Nephron progenitor cell (in vitro differentiated cells): ENCODE results near the gene BRCA2.

ENCODE experiments used
- DNase-seq: peaks from one replicate; pipeline ENCODE4 v3.0.0; 2021
- H3K27ac Mint-ChIP-seq: 2 replicates; pipeline ENCODE4 v1.8.0; 2021; ENCODE audit warnings: mild to moderate bottlenecking, moderate library complexity, mixed read lengths
- H3K27me3 Mint-ChIP-seq: 2 replicates; pipeline ENCODE4 v1.8.0; 2021; ENCODE audit warnings: mild to moderate bottlenecking, low read depth, mixed read lengths; ENCODE audit not compliant: poor library complexity
- H3K36me3 Mint-ChIP-seq: 2 replicates; pipeline ENCODE4 v1.8.0; 2021; ENCODE audit warnings: low read depth, mixed read lengths
- H3K4me1 Mint-ChIP-seq: 2 replicates; pipeline ENCODE4 v1.8.0; 2021; ENCODE audit warnings: mixed read lengths
- H3K4me3 Mint-ChIP-seq: 2 replicates; pipeline ENCODE4 v1.8.0; 2021; ENCODE audit warnings: mild to moderate bottlenecking, moderate library complexity, mixed read lengths
- H3K9me3 Mint-ChIP-seq: 2 replicates; pipeline ENCODE4 v1.8.0; 2021; ENCODE audit warnings: mild to moderate bottlenecking, moderate library complexity, mixed read lengths
- TF ChIP-seq, protein P1 (sequence below): fragments of 200-600 bp; sonication (generic); IDR thresholded peaks from 2 replicates; pipeline ENCODE4 v1.5.0; 2021; ENCODE audit warnings: antibody characterized with exemption

BRCA2 gene, protein sequence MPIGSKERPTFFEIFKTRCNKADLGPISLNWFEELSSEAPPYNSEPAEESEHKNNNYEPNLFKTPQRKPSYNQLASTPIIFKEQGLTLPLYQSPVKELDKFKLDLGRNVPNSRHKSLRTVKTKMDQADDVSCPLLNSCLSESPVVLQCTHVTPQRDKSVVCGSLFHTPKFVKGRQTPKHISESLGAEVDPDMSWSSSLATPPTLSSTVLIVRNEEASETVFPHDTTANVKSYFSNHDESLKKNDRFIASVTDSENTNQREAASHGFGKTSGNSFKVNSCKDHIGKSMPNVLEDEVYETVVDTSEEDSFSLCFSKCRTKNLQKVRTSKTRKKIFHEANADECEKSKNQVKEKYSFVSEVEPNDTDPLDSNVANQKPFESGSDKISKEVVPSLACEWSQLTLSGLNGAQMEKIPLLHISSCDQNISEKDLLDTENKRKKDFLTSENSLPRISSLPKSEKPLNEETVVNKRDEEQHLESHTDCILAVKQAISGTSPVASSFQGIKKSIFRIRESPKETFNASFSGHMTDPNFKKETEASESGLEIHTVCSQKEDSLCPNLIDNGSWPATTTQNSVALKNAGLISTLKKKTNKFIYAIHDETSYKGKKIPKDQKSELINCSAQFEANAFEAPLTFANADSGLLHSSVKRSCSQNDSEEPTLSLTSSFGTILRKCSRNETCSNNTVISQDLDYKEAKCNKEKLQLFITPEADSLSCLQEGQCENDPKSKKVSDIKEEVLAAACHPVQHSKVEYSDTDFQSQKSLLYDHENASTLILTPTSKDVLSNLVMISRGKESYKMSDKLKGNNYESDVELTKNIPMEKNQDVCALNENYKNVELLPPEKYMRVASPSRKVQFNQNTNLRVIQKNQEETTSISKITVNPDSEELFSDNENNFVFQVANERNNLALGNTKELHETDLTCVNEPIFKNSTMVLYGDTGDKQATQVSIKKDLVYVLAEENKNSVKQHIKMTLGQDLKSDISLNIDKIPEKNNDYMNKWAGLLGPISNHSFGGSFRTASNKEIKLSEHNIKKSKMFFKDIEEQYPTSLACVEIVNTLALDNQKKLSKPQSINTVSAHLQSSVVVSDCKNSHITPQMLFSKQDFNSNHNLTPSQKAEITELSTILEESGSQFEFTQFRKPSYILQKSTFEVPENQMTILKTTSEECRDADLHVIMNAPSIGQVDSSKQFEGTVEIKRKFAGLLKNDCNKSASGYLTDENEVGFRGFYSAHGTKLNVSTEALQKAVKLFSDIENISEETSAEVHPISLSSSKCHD (N-terminal part only)

DNA sequence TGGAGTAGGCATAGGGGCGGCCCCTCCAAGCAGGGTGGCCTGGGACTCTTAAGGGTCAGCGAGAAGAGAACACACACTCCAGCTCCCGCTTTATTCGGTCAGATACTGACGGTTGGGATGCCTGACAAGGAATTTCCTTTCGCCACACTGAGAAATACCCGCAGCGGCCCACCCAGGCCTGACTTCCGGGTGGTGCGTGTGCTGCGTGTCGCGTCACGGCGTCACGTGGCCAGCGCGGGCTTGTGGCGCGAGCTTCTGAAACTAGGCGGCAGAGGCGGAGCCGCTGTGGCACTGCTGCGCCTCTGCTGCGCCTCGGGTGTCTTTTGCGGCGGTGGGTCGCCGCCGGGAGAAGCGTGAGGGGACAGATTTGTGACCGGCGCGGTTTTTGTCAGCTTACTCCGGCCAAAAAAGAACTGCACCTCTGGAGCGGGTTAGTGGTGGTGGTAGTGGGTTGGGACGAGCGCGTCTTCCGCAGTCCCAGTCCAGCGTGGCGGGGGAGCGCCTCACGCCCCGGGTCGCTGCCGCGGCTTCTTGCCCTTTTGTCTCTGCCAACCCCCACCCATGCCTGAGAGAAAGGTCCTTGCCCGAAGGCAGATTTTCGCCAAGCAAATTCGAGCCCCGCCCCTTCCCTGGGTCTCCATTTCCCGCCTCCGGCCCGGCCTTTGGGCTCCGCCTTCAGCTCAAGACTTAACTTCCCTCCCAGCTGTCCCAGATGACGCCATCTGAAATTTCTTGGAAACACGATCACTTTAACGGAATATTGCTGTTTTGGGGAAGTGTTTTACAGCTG lies at the start of gene BRCA2, which contains the start of gene ZAR1L:
BRCA2 (plus strand) TSS at position 271 of the 790 bp plus-strand sequence. CDS start 953 bp downstream, outside the sequence.
ZAR1L (minus strand) TSS at position 126 of the 790 bp plus-strand sequence. CDS start 3,438 bp downstream, outside the sequence.
- peaks cover 20% of the 10 kb centered on the region for H3K36me3 Mint-ChIP-seq
- no peaks in the 10 kb centered on the region for H3K9me3 Mint-ChIP-seq
- peak; percentile 79 for DNase-seq
- H3K27me3 Mint-ChIP-seq = peaks cover 4% of the 10 kb centered on the region
- H3K4me1 Mint-ChIP-seq = peaks cover 4% of the 10 kb centered on the region
- H3K4me3 Mint-ChIP-seq = peak within 1 kb of the TSS; percentile 91
- TF ChIP-seq, protein P1, sequence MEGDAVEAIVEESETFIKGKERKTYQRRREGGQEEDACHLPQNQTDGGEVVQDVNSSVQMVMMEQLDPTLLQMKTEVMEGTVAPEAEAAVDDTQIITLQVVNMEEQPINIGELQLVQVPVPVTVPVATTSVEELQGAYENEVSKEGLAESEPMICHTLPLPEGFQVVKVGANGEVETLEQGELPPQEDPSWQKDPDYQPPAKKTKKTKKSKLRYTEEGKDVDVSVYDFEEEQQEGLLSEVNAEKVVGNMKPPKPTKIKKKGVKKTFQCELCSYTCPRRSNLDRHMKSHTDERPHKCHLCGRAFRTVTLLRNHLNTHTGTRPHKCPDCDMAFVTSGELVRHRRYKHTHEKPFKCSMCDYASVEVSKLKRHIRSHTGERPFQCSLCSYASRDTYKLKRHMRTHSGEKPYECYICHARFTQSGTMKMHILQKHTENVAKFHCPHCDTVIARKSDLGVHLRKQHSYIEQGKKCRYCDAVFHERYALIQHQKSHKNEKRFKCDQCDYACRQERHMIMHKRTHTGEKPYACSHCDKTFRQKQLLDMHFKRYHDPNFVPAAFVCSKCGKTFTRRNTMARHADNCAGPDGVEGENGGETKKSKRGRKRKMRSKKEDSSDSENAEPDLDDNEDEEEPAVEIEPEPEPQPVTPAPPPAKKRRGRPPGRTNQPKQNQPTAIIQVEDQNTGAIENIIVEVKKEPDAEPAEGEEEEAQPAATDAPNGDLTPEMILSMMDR = no peak
- peak within 1 kb of the TSS; percentile 99 for H3K27ac Mint-ChIP-seq

DNA sequence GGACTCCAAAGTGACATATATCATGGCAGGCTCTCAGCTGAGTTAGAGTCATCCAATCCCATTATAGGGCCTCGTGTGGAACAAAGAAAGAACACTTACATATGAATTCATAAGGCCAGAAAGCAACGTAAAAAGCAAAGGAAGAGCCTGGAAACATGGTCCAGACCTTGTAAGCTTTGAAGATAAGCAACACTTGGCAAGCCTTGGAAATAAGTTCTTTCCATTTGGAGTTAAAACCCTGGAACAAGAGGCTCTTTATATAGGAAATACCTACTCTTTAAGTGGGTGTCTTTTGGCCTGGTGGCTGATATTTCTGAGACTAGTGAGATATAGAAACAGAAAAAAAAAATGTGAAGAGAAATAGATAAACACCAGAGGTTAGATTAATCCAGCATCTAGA lies 49.6 kb upstream of the BRCA2 start:
- no peaks in the 10 kb centered on the region for H3K36me3 Mint-ChIP-seq
- no peaks in the 10 kb centered on the region for H3K27me3 Mint-ChIP-seq
- H3K4me3 Mint-ChIP-seq = no peak overlapping the region
- peaks cover 24% of the 10 kb centered on the region for H3K4me1 Mint-ChIP-seq
- TF ChIP-seq, protein P1 = no peak
- H3K27ac Mint-ChIP-seq = no peak overlapping the region
- H3K9me3 Mint-ChIP-seq = no peaks in the 10 kb centered on the region
- DNase-seq = no peak

DNA sequence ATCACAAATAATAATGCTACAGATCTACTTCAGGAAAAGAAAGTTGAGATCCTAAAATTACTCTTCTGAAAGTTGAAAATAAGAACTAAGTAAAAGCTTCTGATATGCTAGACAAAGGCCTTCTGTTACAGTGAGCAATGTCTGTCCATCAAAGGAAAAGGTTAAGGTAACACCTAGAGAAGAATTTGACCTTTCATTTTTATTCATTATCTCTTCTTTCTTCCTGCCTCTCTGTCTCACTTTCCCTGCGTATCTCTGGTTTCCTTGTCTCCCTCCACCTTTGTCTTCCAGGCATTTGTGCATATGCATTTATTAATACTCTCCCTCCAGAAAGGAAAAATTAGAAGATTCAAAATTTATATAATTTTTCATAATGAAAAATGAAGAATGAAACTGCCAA lies 49.2 kb upstream of the BRCA2 start:
- H3K36me3 Mint-ChIP-seq = no peaks in the 10 kb centered on the region
- TF ChIP-seq, protein P1 = no peak
- no peaks in the 10 kb centered on the region for H3K9me3 Mint-ChIP-seq
- peaks cover 20% of the 10 kb centered on the region for H3K4me1 Mint-ChIP-seq
- no peak overlapping the region for H3K27ac Mint-ChIP-seq
- no peak for DNase-seq
- H3K27me3 Mint-ChIP-seq = no peaks in the 10 kb centered on the region
- H3K4me3 Mint-ChIP-seq = no peak overlapping the region

DNA sequence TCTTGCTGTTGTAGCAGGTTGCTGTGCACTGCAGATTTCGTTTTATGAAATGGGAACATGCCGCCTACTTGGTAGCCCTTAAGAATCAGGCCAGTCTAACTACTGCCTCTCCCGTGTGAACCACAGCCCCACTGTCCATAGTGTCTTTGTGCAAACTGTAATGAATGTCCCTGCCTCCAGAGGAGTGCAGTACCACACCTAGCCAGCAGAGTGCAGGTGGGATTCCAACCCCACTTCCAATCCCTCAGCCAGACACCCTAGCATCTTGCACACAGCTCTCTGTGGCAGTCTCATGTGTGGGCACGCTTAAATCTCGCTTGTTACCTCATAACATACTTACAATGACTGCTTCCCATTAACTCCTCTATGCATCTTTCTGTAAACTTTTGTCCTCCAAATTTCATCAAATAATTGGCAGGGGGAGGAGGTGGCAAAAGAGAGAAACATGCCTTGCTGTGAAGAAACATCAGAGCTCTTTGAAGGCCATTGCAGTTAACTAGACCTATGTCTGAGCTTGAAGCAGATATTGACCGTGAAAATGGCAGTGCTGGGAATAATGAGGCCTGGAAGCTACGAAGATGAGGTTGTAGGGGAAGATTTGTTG lies 47.4 kb upstream of the BRCA2 start:
- DNase-seq = no peak
- Mint-ChIP-seq H3K36me3 (peaks cover 5% of the 10 kb centered on the region), H3K27ac (no peak overlapping the region), H3K4me1 (peaks cover 26% of the 10 kb centered on the region), H3K9me3 (peaks cover 6% of the 10 kb centered on the region), H3K4me3 (no peak overlapping the region), H3K27me3 (no peaks in the 10 kb centered on the region)
- TF ChIP-seq, protein P1 = peak; percentile 36
